IPS-18c (cell line): ENCODE data around the gene DAPK2.
"Not testable (repeated sequence)": the region's sequence is repeated elsewhere in the genome, so short reads cannot be mapped to it uniquely, and the experiment has no call there.

Experiments
- H3K4me3 ChIP-seq: 2 replicates; pipeline ENCODE4 v1.7.0; 2013; ENCODE audit warnings: low read depth, mild to moderate bottlenecking, low read length, moderate library complexity; ENCODE audit not compliant: insufficient read depth
- H3K9me3 ChIP-seq: one replicate; pipeline ENCODE4 v1.6.1; 2013; ENCODE audit warnings: mild to moderate bottlenecking, low read length, moderate library complexity; ENCODE audit not compliant: control insufficient read depth, insufficient read depth

DAPK2 gene

GRCh38 chr15:64046421-64047153, at the start of gene DAPK2:
DAPK2 (minus strand) TSS chr15:64046485; CDS start chr15:64040261, 6,224 bp downstream.
- H3K9me3 ChIP-seq: peaks cover 2% of the 10 kb centered on the region
- peak within 1 kb of the TSS; percentile 56 for H3K4me3 ChIP-seq

GRCh38 chr15:64095431-64095794, 49.1 kb upstream of the DAPK2 start:
- peaks cover 2% of the 10 kb centered on the region for H3K9me3 ChIP-seq
- H3K4me3 ChIP-seq: peak overlapping the region; percentile 91

GRCh38 chr15:64093627-64094417, 47.5 kb upstream of the DAPK2 start, which contains the start of gene CIAO2A:
CIAO2A (minus strand) TSS chr15:64093838; CDS start chr15:64093768, 70 bp downstream.
- H3K9me3 ChIP-seq: peaks cover 2% of the 10 kb centered on the region
- peak within 1 kb of the TSS; percentile 87 for H3K4me3 ChIP-seq

GRCh38 chr15:64092864-64093626, 46.8 kb upstream of the DAPK2 start:
- Histone ChIP-seq H3K9me3 (peaks cover 2% of the 10 kb centered on the region), H3K4me3 (peak overlapping the region; percentile 87)

GRCh38 chr15:64092075-64092820, 46.0 kb upstream of the DAPK2 start:
- peak overlapping the region; percentile 87 for H3K4me3 ChIP-seq
- peaks cover 2% of the 10 kb centered on the region for H3K9me3 ChIP-seq

- H3K4me3 ChIP-seq: no peak overlapping the region
- no peaks in the 10 kb centered on the region for H3K9me3 ChIP-seq
These were observed 44.2 kb upstream of the DAPK2 start for GRCh38 chr15:64090527-64090926.

- Histone ChIP-seq H3K9me3 (no peaks in the 10 kb centered on the region), H3K4me3 (no peak overlapping the region)
These were observed 43.4 kb upstream of the DAPK2 start for GRCh38 chr15:64089543-64090280.

GRCh38 chr15:64082757-64083156, 36.5 kb upstream of the DAPK2 start:
- no peaks in the 10 kb centered on the region for H3K9me3 ChIP-seq

GRCh38 chr15:64073496-64073895, 27.2 kb upstream of the DAPK2 start:
- not testable (repeated sequence) for H3K9me3 ChIP-seq, H3K4me3 ChIP-seq

More at GRCh38 chr15:64082757-64083156, 36.5 kb upstream of the DAPK2 start:
- no peak overlapping the region for H3K4me3 ChIP-seq

GRCh38 chr15:64072812-64073211, 26.5 kb upstream of the DAPK2 start:
- H3K4me3 ChIP-seq: no peak overlapping the region
- no peaks in the 10 kb centered on the region for H3K9me3 ChIP-seq

- Histone ChIP-seq H3K9me3 (no peaks in the 10 kb centered on the region), H3K4me3 (no peak overlapping the region)
These were observed 25.9 kb upstream of the DAPK2 start for GRCh38 chr15:64071931-64072765.

GRCh38 chr15:64070965-64071851, 24.9 kb upstream of the DAPK2 start:
- H3K4me3 ChIP-seq: no peak overlapping the region

GRCh38 chr15:64070106-64070505, 23.8 kb upstream of the DAPK2 start:
- H3K4me3 ChIP-seq: no peak overlapping the region
- H3K9me3 ChIP-seq: no peaks in the 10 kb centered on the region

More at GRCh38 chr15:64070965-64071851, 24.9 kb upstream of the DAPK2 start:
- H3K9me3 ChIP-seq: no peaks in the 10 kb centered on the region

GRCh38 chr15:64068133-64068532, 21.8 kb upstream of the DAPK2 start:
- Histone ChIP-seq H3K4me3 (no peak overlapping the region), H3K9me3 (no peaks in the 10 kb centered on the region)

- H3K9me3 ChIP-seq: no peaks in the 10 kb centered on the region
- H3K4me3 ChIP-seq: no peak overlapping the region
These were observed 21.3 kb upstream of the DAPK2 start for GRCh38 chr15:64067564-64068030.
